SK-N-SH (cell line): ENCODE measurements around the gene PABPC1L.

ENCODE experiments used
- CTCF ChIP-seq: fragments of 200-600 bp; sonication (generic); IDR thresholded peaks from 2 replicates; pipeline ENCODE4 v1.6.1; 2017; ENCODE audit warnings: antibody characterized with exemption, mild to moderate bottlenecking, moderate library complexity
- ELF1 ChIP-seq: IDR thresholded peaks from 2 replicates; pipeline ENCODE4 v1.4.0; 2012
- EP300 ChIP-seq, 2 experiments: IDR thresholded peaks; 2 replicates each; pipeline versions ENCODE4 v1.4.0 to v1.6.1; 2012; ENCODE audit warnings: borderline replicate concordance in 1 of 2, low read depth in 1 of 2, low read length in 1 of 2
- EZH2phosphoT487 ChIP-seq: fragments of 200-600 bp; sonication (generic); IDR thresholded peaks from 2 replicates; pipeline ENCODE4 v1.6.1; 2017; ENCODE audit warnings: low read depth, mixed run types, mild to moderate bottlenecking, antibody characterized with exemption, moderate library complexity, borderline replicate concordance
- GABPA ChIP-seq: IDR thresholded peaks from 2 replicates; pipeline ENCODE4 v1.4.0; 2012; ENCODE audit warnings: low read depth, mild to moderate bottlenecking
- GATA2 ChIP-seq: sonication (generic); formaldehyde crosslinking; IDR thresholded peaks from 2 replicates; pipeline ENCODE4 v1.5.0; 2020; ENCODE audit warnings: mild to moderate bottlenecking, missing genetic modification reagents
- JUND ChIP-seq: IDR thresholded peaks from 2 replicates; pipeline ENCODE4 v1.4.0; 2012
- POLR2AphosphoS5 ChIP-seq: IDR thresholded peaks from 2 replicates; pipeline ENCODE4 v1.6.1; 2012; ENCODE audit warnings: low read depth, low read length
- REST ChIP-seq: IDR thresholded peaks from 2 replicates; pipeline ENCODE4 v1.6.1; 2012; ENCODE audit warnings: mild to moderate bottlenecking, low read depth, low read length, moderate library complexity
- SMC3 ChIP-seq: IDR thresholded peaks from 2 replicates; pipeline ENCODE4 v1.6.1; 2012; ENCODE audit warnings: low read depth, low read length, improper control_type of control experiment
- USF1 ChIP-seq: IDR thresholded peaks from 2 replicates; pipeline ENCODE4 v1.4.0; 2012; ENCODE audit warnings: low read depth, borderline replicate concordance

GRCh38 chr20:44921447-44921846, 11.6 kb downstream of the PABPC1L start:
- TF ChIP-seq SMC3, result no peak
- no peak for TF ChIP-seq CTCF
- TF ChIP-seq POLR2AphosphoS5, result no peak
- no peak for TF ChIP-seq GATA2
- no peak for TF ChIP-seq ELF1
- no peak for TF ChIP-seq EZH2phosphoT487
- no peak for TF ChIP-seq EP300 (IDR thresholded peaks at IDR 0.05; ENCODE audit: borderline replicate concordance in 1 of 2, low read depth in 1 of 2, low read length in 1 of 2)
- TF ChIP-seq USF1, result no peak
- no peak for TF ChIP-seq REST
- TF ChIP-seq JUND, result no peak
- TF ChIP-seq GABPA, result no peak
